ENCODE data around the gene WASF3. TPM values are rescaled to one million over a fixed set of nuclear protein-coding genes. Genes with fewer than 3 reads are reported as not detected.

Gene WASF3
- total RNA-seq, 4 donors from 2014 or later = 5.4 to 11.6 (median 7.6) TPM

DNA sequence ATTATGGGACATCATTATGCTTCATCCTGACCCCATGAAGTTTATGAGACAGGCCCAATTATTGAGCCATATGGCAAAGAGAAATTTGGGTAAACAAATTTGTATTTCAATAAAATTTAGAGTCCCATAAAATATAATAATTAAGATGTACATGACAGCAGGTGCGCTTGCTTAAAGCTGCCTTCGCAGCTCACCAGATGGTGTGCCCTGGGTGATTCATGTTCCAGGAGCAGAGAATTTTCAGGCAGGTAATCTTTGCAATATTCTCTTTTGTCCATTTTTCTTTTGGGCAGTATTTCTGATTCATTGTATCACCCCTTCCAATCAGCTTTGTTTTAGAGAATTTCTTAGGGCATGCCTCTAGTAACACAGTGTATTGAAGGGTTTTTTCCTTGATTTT, 39.5 kb upstream of the WASF3 start:
- peaks cover 0 to 5% (median 0%) of the 10 kb centered on the region in 3 donors for H3K27me3 ChIP-seq
- no peak for DNase-seq
- H3K27ac ChIP-seq = no peak overlapping the region
- no peaks in the 10 kb centered on the region for H3K36me3 ChIP-seq
- no peak overlapping the region for H3K4me3 ChIP-seq
- no peaks in the 10 kb centered on the region for H3K4me1 ChIP-seq
- no peaks in the 10 kb centered on the region for H3K9me3 ChIP-seq
- intact Hi-C loops (cut with DNase I; ENCODE audit: low total_unique reads) (no loop called here), in situ Hi-C loops (cut with MboI; ENCODE audit: low sequenced_read_pairs in 4 of 4) (no loop called here)
- ATAC-seq = no peak
- TF ChIP-seq POLR2A (IDR thresholded peaks at IDR 0.05) = no peak
- TF ChIP-seq, protein P1, sequence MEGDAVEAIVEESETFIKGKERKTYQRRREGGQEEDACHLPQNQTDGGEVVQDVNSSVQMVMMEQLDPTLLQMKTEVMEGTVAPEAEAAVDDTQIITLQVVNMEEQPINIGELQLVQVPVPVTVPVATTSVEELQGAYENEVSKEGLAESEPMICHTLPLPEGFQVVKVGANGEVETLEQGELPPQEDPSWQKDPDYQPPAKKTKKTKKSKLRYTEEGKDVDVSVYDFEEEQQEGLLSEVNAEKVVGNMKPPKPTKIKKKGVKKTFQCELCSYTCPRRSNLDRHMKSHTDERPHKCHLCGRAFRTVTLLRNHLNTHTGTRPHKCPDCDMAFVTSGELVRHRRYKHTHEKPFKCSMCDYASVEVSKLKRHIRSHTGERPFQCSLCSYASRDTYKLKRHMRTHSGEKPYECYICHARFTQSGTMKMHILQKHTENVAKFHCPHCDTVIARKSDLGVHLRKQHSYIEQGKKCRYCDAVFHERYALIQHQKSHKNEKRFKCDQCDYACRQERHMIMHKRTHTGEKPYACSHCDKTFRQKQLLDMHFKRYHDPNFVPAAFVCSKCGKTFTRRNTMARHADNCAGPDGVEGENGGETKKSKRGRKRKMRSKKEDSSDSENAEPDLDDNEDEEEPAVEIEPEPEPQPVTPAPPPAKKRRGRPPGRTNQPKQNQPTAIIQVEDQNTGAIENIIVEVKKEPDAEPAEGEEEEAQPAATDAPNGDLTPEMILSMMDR (IDR thresholded peaks at IDR 0.05 in 4 of 5, conservative IDR thresholded peaks at IDR 0.05 in 1 of 5) = no peak

DNA sequence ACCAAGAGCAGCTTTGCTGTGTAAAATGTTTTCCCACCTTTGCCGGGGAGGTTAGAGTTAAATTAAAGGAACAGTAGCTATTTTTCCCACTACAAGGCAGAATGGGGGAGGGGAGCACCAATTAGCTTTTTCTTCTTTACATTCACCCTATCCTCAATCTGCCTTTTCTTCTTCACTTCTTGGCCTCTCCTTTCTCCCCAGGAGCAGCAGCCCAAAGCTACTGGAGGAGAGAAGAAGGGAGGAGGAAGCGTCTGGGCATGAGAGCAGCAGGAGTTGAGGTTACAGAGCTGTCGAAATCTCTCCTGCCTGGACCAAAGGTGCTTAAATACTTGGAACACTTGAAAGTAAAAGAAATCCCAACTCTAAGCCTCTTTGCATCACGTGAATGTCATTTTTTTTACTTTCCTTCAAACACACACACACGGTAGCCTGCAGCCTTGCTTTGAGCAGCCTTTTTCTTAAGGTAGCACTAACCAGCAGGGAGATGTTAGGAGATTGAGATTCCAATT, 39.0 kb upstream of the WASF3 start:
- in situ Hi-C loops (cut with MboI; ENCODE audit: low sequenced_read_pairs in 4 of 4) = no loop called here
- no peak for DNase-seq
- Histone ChIP-seq H3K4me3 (no peak overlapping the region), H3K27me3 (peaks cover 0 to 5% (median 0%) of the 10 kb centered on the region in 3 donors), H3K27ac (no peak overlapping the region), H3K36me3 (no peaks in the 10 kb centered on the region), H3K4me1 (no peaks in the 10 kb centered on the region), H3K9me3 (no peaks in the 10 kb centered on the region)
- ATAC-seq = no peak
- TF ChIP-seq, protein P1 (IDR thresholded peaks at IDR 0.05 in 4 of 5, conservative IDR thresholded peaks at IDR 0.05 in 1 of 5) = no peak
- no peak for TF ChIP-seq POLR2A (IDR thresholded peaks at IDR 0.05)
- intact Hi-C loops (cut with DNase I; ENCODE audit: low total_unique reads) = no loop called here

DNA sequence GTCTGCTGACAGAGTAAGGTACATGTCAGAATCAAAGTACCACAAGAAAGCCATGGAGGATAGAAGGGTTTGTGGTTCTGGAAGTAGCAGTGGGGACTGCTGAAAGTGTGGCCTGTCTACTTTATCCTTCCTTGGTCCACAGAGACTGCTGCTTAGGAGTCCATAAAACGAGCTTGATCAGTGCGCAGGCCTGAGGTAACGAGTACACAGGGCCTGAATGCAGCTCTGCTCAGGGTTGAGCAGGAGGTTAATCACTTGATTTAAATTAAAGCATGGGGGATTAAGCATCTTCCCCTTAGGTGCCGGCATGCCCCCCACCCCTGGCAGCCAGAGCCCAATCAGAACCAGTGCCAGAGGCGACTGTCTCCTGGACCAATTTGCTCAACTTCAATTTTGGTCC, 34.9 kb upstream of the WASF3 start:
- no peak overlapping the region for H3K27ac ChIP-seq
- no peak overlapping the region for H3K4me3 ChIP-seq
- no peak for ATAC-seq
- no peaks in the 10 kb centered on the region for H3K4me1 ChIP-seq
- no peak for TF ChIP-seq POLR2A (IDR thresholded peaks at IDR 0.05)
- TF ChIP-seq, protein P1 (IDR thresholded peaks at IDR 0.05 in 4 of 5, conservative IDR thresholded peaks at IDR 0.05 in 1 of 5) = no peak
- H3K9me3 ChIP-seq = no peaks in the 10 kb centered on the region
- DNase-seq = no peak
- in situ Hi-C loops (cut with MboI; ENCODE audit: low sequenced_read_pairs in 4 of 4) (no loop called here), intact Hi-C loops (cut with DNase I; ENCODE audit: low total_unique reads) (no loop called here)
- peaks cover 0 to 5% (median 0%) of the 10 kb centered on the region in 3 donors for H3K27me3 ChIP-seq
- no peaks in the 10 kb centered on the region for H3K36me3 ChIP-seq

DNA sequence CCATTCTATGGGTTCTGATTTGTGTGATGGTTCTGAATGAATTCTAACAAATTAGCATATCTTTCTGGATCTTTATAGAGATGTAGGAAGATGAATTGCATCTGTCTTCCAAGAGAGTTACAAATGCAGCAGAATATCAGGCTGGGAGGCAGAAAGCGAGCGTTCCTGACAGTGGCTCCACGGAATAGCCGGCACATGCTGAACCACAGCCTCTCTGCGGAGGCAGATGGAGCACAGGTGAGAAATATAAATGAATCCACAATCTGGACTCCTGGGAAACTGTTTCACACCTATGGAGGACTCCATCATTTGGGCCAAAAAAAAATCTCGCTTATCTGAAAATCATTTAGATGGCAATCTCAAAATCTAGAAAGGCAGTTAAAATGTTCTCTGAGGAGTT, 34.5 kb upstream of the WASF3 start:
- TF ChIP-seq, protein P1 (IDR thresholded peaks at IDR 0.05 in 4 of 5, conservative IDR thresholded peaks at IDR 0.05 in 1 of 5) = no peak
- TF ChIP-seq POLR2A (IDR thresholded peaks at IDR 0.05) = no peak
- H3K9me3 ChIP-seq = no peaks in the 10 kb centered on the region
- no peaks in the 10 kb centered on the region for H3K4me1 ChIP-seq
- H3K4me3 ChIP-seq = no peak overlapping the region
- peaks cover 0 to 5% (median 0%) of the 10 kb centered on the region in 3 donors for H3K27me3 ChIP-seq
- ATAC-seq (no peak), DNase-seq (no peak)
- intact Hi-C loops (cut with DNase I; ENCODE audit: low total_unique reads) (no loop called here), in situ Hi-C loops (cut with MboI; ENCODE audit: low sequenced_read_pairs in 4 of 4) (no loop called here)
- H3K36me3 ChIP-seq = no peaks in the 10 kb centered on the region
- no peak overlapping the region for H3K27ac ChIP-seq

DNA sequence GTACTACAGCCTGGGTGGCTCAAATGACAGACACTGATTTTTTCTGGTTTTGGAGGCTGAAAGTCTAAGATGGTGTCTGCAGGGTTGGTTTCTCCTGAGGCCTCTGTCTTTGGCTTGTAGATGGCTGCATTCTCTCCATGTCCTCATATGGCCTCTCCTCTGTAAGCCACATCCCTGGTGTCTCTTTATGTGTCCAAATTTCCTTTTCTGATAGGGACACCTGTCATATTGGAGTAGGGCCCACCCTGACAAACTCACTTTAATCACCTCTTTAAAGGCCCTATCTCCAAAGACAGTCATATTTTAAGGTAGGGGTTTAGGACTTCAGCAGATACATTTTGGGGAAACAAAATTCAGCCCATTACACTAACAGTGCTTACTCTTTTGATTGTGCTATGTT, 32.0 kb upstream of the WASF3 start:
- Histone ChIP-seq H3K9me3 (no peaks in the 10 kb centered on the region), H3K36me3 (no peaks in the 10 kb centered on the region), H3K27ac (no peak overlapping the region), H3K4me1 (no peaks in the 10 kb centered on the region), H3K27me3 (peaks cover 0 to 3% (median 0%) of the 10 kb centered on the region in 3 donors), H3K4me3 (no peak overlapping the region)
- no peak for ATAC-seq
- intact Hi-C loops (cut with DNase I; ENCODE audit: low total_unique reads) (no loop called here), in situ Hi-C loops (cut with MboI; ENCODE audit: low sequenced_read_pairs in 4 of 4) (no loop called here)
- DNase-seq = no peak
- TF ChIP-seq, protein P1 (IDR thresholded peaks at IDR 0.05 in 4 of 5, conservative IDR thresholded peaks at IDR 0.05 in 1 of 5) = no peak
- no peak for TF ChIP-seq POLR2A (IDR thresholded peaks at IDR 0.05)

All from gastrocnemius medialis (tissue), 4 donors.